GM23338 (cell line): ENCODE results near the gene TRIM22.

Experiments used
- CREB1 ChIP-seq: fragments of 250-450 bp; sonication (Bioruptor Pico); IDR thresholded peaks from 2 replicates; pipeline ENCODE4 v1.5.0; 2020; ENCODE audit warnings: low read depth, mild to moderate bottlenecking, moderate library complexity
- CTCF ChIP-seq, 2 experiments: fragments of 200-600 bp in 1 of 2; sonication (generic) in 1 of 2; conservative IDR thresholded peaks; 2 replicates each; pipeline versions ENCODE4 v1.5.1 to v1.6.1; 2016 to 2017; ENCODE audit warnings: antibody characterized with exemption in 2 of 2, low read depth in 2 of 2, mild to moderate bottlenecking in 2 of 2, moderate library complexity in 1 of 2
- EZH2 ChIP-seq: fragments of 200-600 bp; sonication (generic); IDR thresholded peaks from one replicate; pipeline ENCODE4 v1.8.0; 2017; ENCODE audit warnings: antibody characterized with exemption, mild to moderate bottlenecking, low read depth; ENCODE audit not compliant: unreplicated experiment
- EZH2phosphoT487 ChIP-seq: fragments of 200-600 bp; sonication (generic); IDR thresholded peaks from one replicate; pipeline ENCODE4 v1.8.1; 2018; ENCODE audit warnings: antibody characterized with exemption; ENCODE audit not compliant: unreplicated experiment
- JUNB ChIP-seq: IDR thresholded peaks from one replicate; pipeline ENCODE4 v1.6.1; 2016; ENCODE audit warnings: antibody characterized with exemption; ENCODE audit not compliant: unreplicated experiment
- NANOG ChIP-seq: IDR thresholded peaks from 2 replicates; pipeline ENCODE4 v1.6.1; 2016; ENCODE audit warnings: antibody characterized with exemption, borderline replicate concordance
- POLR2AphosphoS5 ChIP-seq: IDR thresholded peaks from 2 replicates; pipeline ENCODE4 v1.6.1; 2016; ENCODE audit warnings: antibody characterized with exemption, low read depth
- TF ChIP-seq, protein P1 (sequence below): IDR thresholded peaks from 2 replicates; pipeline ENCODE4 v1.6.1; 2016; ENCODE audit warnings: antibody characterized with exemption
- TF ChIP-seq, protein P2 (sequence below): IDR thresholded peaks from one replicate; pipeline ENCODE4 v1.6.1; 2018; ENCODE audit warnings: antibody characterized with exemption; ENCODE audit not compliant: unreplicated experiment

DNA sequence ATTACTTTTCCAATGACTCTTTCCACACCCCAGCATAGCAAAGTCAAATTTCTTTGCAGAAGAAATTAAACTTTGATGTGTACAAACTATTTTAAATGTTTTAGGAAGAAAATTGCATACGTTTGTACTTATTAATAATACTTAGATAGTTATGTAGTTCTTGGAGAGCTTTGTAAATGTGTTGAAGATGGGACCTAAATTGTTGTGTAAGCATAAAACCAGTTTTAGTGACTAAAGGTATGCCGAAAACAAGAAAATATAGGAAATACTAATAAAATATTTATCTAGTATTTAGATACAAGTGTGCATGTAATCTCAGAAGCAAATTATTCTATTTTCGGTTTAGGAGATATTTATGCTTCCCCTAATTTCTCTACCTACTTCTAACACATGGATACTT, 60.2 kb downstream of the TRIM22 start:
- TF ChIP-seq, protein P1, sequence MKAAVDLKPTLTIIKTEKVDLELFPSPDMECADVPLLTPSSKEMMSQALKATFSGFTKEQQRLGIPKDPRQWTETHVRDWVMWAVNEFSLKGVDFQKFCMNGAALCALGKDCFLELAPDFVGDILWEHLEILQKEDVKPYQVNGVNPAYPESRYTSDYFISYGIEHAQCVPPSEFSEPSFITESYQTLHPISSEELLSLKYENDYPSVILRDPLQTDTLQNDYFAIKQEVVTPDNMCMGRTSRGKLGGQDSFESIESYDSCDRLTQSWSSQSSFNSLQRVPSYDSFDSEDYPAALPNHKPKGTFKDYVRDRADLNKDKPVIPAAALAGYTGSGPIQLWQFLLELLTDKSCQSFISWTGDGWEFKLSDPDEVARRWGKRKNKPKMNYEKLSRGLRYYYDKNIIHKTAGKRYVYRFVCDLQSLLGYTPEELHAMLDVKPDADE, result no peak
- TF ChIP-seq, protein P2, sequence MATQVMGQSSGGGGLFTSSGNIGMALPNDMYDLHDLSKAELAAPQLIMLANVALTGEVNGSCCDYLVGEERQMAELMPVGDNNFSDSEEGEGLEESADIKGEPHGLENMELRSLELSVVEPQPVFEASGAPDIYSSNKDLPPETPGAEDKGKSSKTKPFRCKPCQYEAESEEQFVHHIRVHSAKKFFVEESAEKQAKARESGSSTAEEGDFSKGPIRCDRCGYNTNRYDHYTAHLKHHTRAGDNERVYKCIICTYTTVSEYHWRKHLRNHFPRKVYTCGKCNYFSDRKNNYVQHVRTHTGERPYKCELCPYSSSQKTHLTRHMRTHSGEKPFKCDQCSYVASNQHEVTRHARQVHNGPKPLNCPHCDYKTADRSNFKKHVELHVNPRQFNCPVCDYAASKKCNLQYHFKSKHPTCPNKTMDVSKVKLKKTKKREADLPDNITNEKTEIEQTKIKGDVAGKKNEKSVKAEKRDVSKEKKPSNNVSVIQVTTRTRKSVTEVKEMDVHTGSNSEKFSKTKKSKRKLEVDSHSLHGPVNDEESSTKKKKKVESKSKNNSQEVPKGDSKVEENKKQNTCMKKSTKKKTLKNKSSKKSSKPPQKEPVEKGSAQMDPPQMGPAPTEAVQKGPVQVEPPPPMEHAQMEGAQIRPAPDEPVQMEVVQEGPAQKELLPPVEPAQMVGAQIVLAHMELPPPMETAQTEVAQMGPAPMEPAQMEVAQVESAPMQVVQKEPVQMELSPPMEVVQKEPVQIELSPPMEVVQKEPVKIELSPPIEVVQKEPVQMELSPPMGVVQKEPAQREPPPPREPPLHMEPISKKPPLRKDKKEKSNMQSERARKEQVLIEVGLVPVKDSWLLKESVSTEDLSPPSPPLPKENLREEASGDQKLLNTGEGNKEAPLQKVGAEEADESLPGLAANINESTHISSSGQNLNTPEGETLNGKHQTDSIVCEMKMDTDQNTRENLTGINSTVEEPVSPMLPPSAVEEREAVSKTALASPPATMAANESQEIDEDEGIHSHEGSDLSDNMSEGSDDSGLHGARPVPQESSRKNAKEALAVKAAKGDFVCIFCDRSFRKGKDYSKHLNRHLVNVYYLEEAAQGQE, result no peak
- TF ChIP-seq CTCF (conservative IDR thresholded peaks at IDR 0.05; ENCODE audit: low read depth in 2 of 2), result no peak
- no peak for TF ChIP-seq POLR2AphosphoS5
- no peak for TF ChIP-seq EZH2
- no peak for TF ChIP-seq NANOG
- TF ChIP-seq CREB1 (CRISPR knock-in tag), result no peak
- no peak for TF ChIP-seq EZH2phosphoT487
- no peak for TF ChIP-seq JUNB
